Ectodermal cell (in vitro differentiated cells): ENCODE measurements around the gene SLC4A3.

Experiments
- H3K27ac ChIP-seq: 2 replicates; pipeline ENCODE4 v1.7.0; 2013; ENCODE audit warnings: mild to moderate bottlenecking, low read depth, low read length; ENCODE audit not compliant: insufficient read depth, poor library complexity, severe bottlenecking
- H3K27me3 ChIP-seq: 2 replicates; pipeline ENCODE4 v1.7.0; 2013; ENCODE audit warnings: mild to moderate bottlenecking, low read length; ENCODE audit not compliant: insufficient read depth, control insufficient read depth, poor library complexity, severe bottlenecking
- H3K36me3 ChIP-seq: one replicate; pipeline ENCODE4 v1.7.0; 2013; ENCODE audit warnings: low read length; ENCODE audit not compliant: control insufficient read depth, insufficient read depth
- H3K4me1 ChIP-seq: one replicate; pipeline ENCODE4 v1.7.0; 2013; ENCODE audit warnings: low read length; ENCODE audit not compliant: control insufficient read depth, insufficient read depth
- H3K4me3 ChIP-seq: 2 replicates; pipeline ENCODE4 v1.7.0; 2013; ENCODE audit warnings: low read depth, low read length, control low read depth; ENCODE audit not compliant: insufficient read depth
- H3K9me3 ChIP-seq: 2 replicates; pipeline ENCODE4 v1.7.0; 2013; ENCODE audit warnings: mild to moderate bottlenecking, low read length, moderate library complexity; ENCODE audit not compliant: control insufficient read depth
- WGBS, 2 experiments: methylation state at CpG; one replicate each; pipeline ENCODE4 v1.1.7; 2013; ENCODE audit warnings: missing lambda C conversion rate in 2 of 2; 5-methylcytosine and 5-hydroxymethylcytosine counted together

The SLC4A3 gene

GRCh38 chr2:219664041-219664440 is 36.6 kb downstream of the SLC4A3 start:
- H3K4me3 ChIP-seq, result no peak overlapping the region
- H3K4me1 ChIP-seq, result no peaks in the 10 kb centered on the region
- no peaks in the 10 kb centered on the region for H3K9me3 ChIP-seq
- no peaks in the 10 kb centered on the region for H3K36me3 ChIP-seq
- no peaks in the 10 kb centered on the region for H3K27me3 ChIP-seq
- H3K27ac ChIP-seq, result no peak overlapping the region
- 95% methylated on average over 5 of the region's 5 CpGs for WGBS, 2 experiments

- no peaks in the 10 kb centered on the region for H3K4me1 ChIP-seq
- WGBS, 2 experiments, result 85 to 88% methylated on average over 4 of the region's 4 CpGs
- H3K4me3 ChIP-seq, result no peak overlapping the region
- no peaks in the 10 kb centered on the region for H3K36me3 ChIP-seq
- H3K27ac ChIP-seq, result no peak overlapping the region
- H3K27me3 ChIP-seq, result no peaks in the 10 kb centered on the region
- H3K9me3 ChIP-seq, result no peaks in the 10 kb centered on the region
Observed at GRCh38 chr2:219664944-219665343, 37.5 kb downstream of the SLC4A3 start.

- WGBS, 2 experiments, result 86 to 92% methylated on average over 6 of the region's 6 CpGs
- H3K27ac ChIP-seq, result no peak overlapping the region
Observed at GRCh38 chr2:219665926-219666325, 38.5 kb downstream of the SLC4A3 start.

GRCh38 chr2:219668316-219668715 is 40.9 kb downstream of the SLC4A3 start:
- Histone ChIP-seq H3K27me3 (no peaks in the 10 kb centered on the region), H3K36me3 (no peaks in the 10 kb centered on the region), H3K4me1 (peaks cover 4% of the 10 kb centered on the region), H3K9me3 (no peaks in the 10 kb centered on the region), H3K27ac (no peak overlapping the region), H3K4me3 (no peak overlapping the region)
- 96% methylated on average over 15 of the region's 15 CpGs for WGBS, 2 experiments

More at GRCh38 chr2:219665926-219666325, 38.5 kb downstream of the SLC4A3 start:
- Histone ChIP-seq H3K9me3 (no peaks in the 10 kb centered on the region), H3K36me3 (no peaks in the 10 kb centered on the region), H3K4me1 (no peaks in the 10 kb centered on the region), H3K4me3 (no peak overlapping the region), H3K27me3 (no peaks in the 10 kb centered on the region)

GRCh38 chr2:219670386-219670785 is 43.0 kb downstream of the SLC4A3 start:
- Histone ChIP-seq H3K27ac (no peak overlapping the region), H3K4me3 (no peak overlapping the region), H3K27me3 (no peaks in the 10 kb centered on the region), H3K4me1 (peaks cover 4% of the 10 kb centered on the region), H3K36me3 (no peaks in the 10 kb centered on the region), H3K9me3 (no peaks in the 10 kb centered on the region)
- 85 to 92% methylated on average over 5 to 6 of the region's 6 CpGs for WGBS, 2 experiments

- Histone ChIP-seq H3K9me3 (no peaks in the 10 kb centered on the region), H3K36me3 (no peaks in the 10 kb centered on the region), H3K27me3 (no peaks in the 10 kb centered on the region), H3K4me1 (peaks cover 4% of the 10 kb centered on the region), H3K27ac (no peak overlapping the region), H3K4me3 (no peak overlapping the region)
- 42 to 46% methylated on average over 5 of the region's 5 CpGs for WGBS, 2 experiments
Observed at GRCh38 chr2:219671279-219671678, 43.8 kb downstream of the SLC4A3 start.

- WGBS, 2 experiments, result 81 to 83% methylated on average over 3 of the region's 3 CpGs
- Histone ChIP-seq H3K4me1 (peaks cover 4% of the 10 kb centered on the region), H3K27ac (no peak overlapping the region), H3K36me3 (no peaks in the 10 kb centered on the region), H3K4me3 (no peak overlapping the region), H3K9me3 (no peaks in the 10 kb centered on the region), H3K27me3 (no peaks in the 10 kb centered on the region)
Observed at GRCh38 chr2:219672406-219672805, 45.0 kb downstream of the SLC4A3 start.

GRCh38 chr2:219675221-219675620 is 47.8 kb downstream of the SLC4A3 start:
- WGBS, 2 experiments, result 87 to 93% methylated on average over 4 of the region's 4 CpGs
- Histone ChIP-seq H3K27ac (no peak overlapping the region), H3K4me3 (no peak overlapping the region), H3K27me3 (no peaks in the 10 kb centered on the region), H3K9me3 (no peaks in the 10 kb centered on the region), H3K4me1 (peaks cover 4% of the 10 kb centered on the region), H3K36me3 (no peaks in the 10 kb centered on the region)

- Histone ChIP-seq H3K36me3 (no peaks in the 10 kb centered on the region), H3K27me3 (no peaks in the 10 kb centered on the region)
- 93 to 100% methylated on average over 1 of the region's 1 CpG for WGBS, 2 experiments
Observed at GRCh38 chr2:219676586-219676985, 49.2 kb downstream of the SLC4A3 start.

GRCh38 chr2:219679041-219679440 is 51.6 kb downstream of the SLC4A3 start:
- no peaks in the 10 kb centered on the region for H3K36me3 ChIP-seq
- 76 to 77% methylated on average over 3 of the region's 3 CpGs for WGBS, 2 experiments
- H3K4me1 ChIP-seq, result no peaks in the 10 kb centered on the region
- no peak overlapping the region for H3K27ac ChIP-seq
- H3K27me3 ChIP-seq, result no peaks in the 10 kb centered on the region
- no peak overlapping the region for H3K4me3 ChIP-seq
- no peaks in the 10 kb centered on the region for H3K9me3 ChIP-seq

More at GRCh38 chr2:219676586-219676985, 49.2 kb downstream of the SLC4A3 start:
- H3K9me3 ChIP-seq, result no peaks in the 10 kb centered on the region
- no peak overlapping the region for H3K27ac ChIP-seq
- H3K4me1 ChIP-seq, result peaks cover under 1% of the 10 kb centered on the region
- H3K4me3 ChIP-seq, result no peak overlapping the region

- no peak overlapping the region for H3K27ac ChIP-seq
- H3K36me3 ChIP-seq, result no peaks in the 10 kb centered on the region
- H3K4me1 ChIP-seq, result no peaks in the 10 kb centered on the region
- no peaks in the 10 kb centered on the region for H3K9me3 ChIP-seq
- H3K27me3 ChIP-seq, result no peaks in the 10 kb centered on the region
- H3K4me3 ChIP-seq, result no peak overlapping the region
- WGBS, 2 experiments, result 96 to 100% methylated on average over 1 of the region's 1 CpG
Observed at GRCh38 chr2:219679571-219679970, 52.1 kb downstream of the SLC4A3 start.
